Activated naive CD8-positive, alpha-beta T cell (primary cell): Measurements from ENCODE around the gene KBTBD4.
A peak's percentile ranks its signal among the peaks of the same experiment; 100 is the strongest.

Source experiments
- H3K27ac Mint-ChIP-seq: one replicate; pipeline ENCODE4 v1.8.0; 2021; ENCODE audit warnings: mixed read lengths
- H3K27me3 Mint-ChIP-seq: one replicate; pipeline ENCODE4 v1.8.0; 2021; ENCODE audit warnings: mixed read lengths
- H3K36me3 Mint-ChIP-seq: one replicate; pipeline ENCODE4 v1.8.0; 2021; ENCODE audit warnings: mixed read lengths
- H3K4me1 Mint-ChIP-seq: one replicate; pipeline ENCODE4 v1.8.0; 2021; ENCODE audit warnings: low read depth, mixed read lengths
- H3K4me3 Mint-ChIP-seq: one replicate; pipeline ENCODE4 v1.8.0; 2021; ENCODE audit warnings: mild to moderate bottlenecking, mixed read lengths
- H3K9me3 Mint-ChIP-seq: one replicate; pipeline ENCODE4 v1.8.0; 2021; ENCODE audit warnings: low read depth, mixed read lengths

KBTBD4 gene

GRCh38 chr11:47578524-47579494 is at the start of gene KBTBD4, which contains the start of gene NDUFS3:
TSS of gene KBTBD4 (minus strand) at chr11:47578970. CDS start at chr11:47578951, 19 bp downstream.
TSS of gene NDUFS3 (plus strand) at chr11:47579074. CDS start at chr11:47579092, 18 bp downstream.
- peaks cover 7% of the 10 kb centered on the region for H3K36me3 Mint-ChIP-seq
- H3K27ac Mint-ChIP-seq: peak within 1 kb of the TSS; percentile 98
- no peaks in the 10 kb centered on the region for H3K9me3 Mint-ChIP-seq
- peak within 1 kb of the TSS; percentile 98 for H3K4me3 Mint-ChIP-seq
- H3K4me1 Mint-ChIP-seq: peaks cover 46% of the 10 kb centered on the region
- no peaks in the 10 kb centered on the region for H3K27me3 Mint-ChIP-seq

GRCh38 chr11:47628026-47628425 is 49.3 kb upstream of the KBTBD4 start:
- no peak overlapping the region for H3K27ac Mint-ChIP-seq
- no peaks in the 10 kb centered on the region for H3K4me1 Mint-ChIP-seq
- no peak overlapping the region for H3K4me3 Mint-ChIP-seq
- no peaks in the 10 kb centered on the region for H3K27me3 Mint-ChIP-seq
- H3K9me3 Mint-ChIP-seq: no peaks in the 10 kb centered on the region
- peaks cover 17% of the 10 kb centered on the region for H3K36me3 Mint-ChIP-seq

GRCh38 chr11:47626234-47626633 is 47.5 kb upstream of the KBTBD4 start:
- Mint-ChIP-seq H3K36me3 (peaks cover 12% of the 10 kb centered on the region), H3K27me3 (no peaks in the 10 kb centered on the region), H3K27ac (no peak overlapping the region), H3K4me3 (no peak overlapping the region), H3K4me1 (no peaks in the 10 kb centered on the region), H3K9me3 (no peaks in the 10 kb centered on the region)

GRCh38 chr11:47620836-47621378 is 42.1 kb upstream of the KBTBD4 start:
- Mint-ChIP-seq H3K27me3 (no peaks in the 10 kb centered on the region), H3K36me3 (peaks cover 7% of the 10 kb centered on the region), H3K27ac (no peak overlapping the region)

GRCh38 chr11:47617417-47617809 is 38.6 kb upstream of the KBTBD4 start:
- Mint-ChIP-seq H3K36me3 (peaks cover 3% of the 10 kb centered on the region), H3K4me3 (no peak overlapping the region), H3K9me3 (no peaks in the 10 kb centered on the region), H3K4me1 (no peaks in the 10 kb centered on the region), H3K27me3 (no peaks in the 10 kb centered on the region), H3K27ac (no peak overlapping the region)

More at GRCh38 chr11:47620836-47621378, 42.1 kb upstream of the KBTBD4 start:
- no peaks in the 10 kb centered on the region for H3K4me1 Mint-ChIP-seq
- no peaks in the 10 kb centered on the region for H3K9me3 Mint-ChIP-seq
- no peak overlapping the region for H3K4me3 Mint-ChIP-seq

- Mint-ChIP-seq H3K27me3 (no peaks in the 10 kb centered on the region), H3K36me3 (peaks cover 3% of the 10 kb centered on the region), H3K4me1 (no peaks in the 10 kb centered on the region), H3K9me3 (no peaks in the 10 kb centered on the region), H3K27ac (no peak overlapping the region), H3K4me3 (no peak overlapping the region)
Measured at GRCh38 chr11:47616726-47617416, 38.1 kb upstream of the KBTBD4 start.

- Mint-ChIP-seq H3K27ac (no peak overlapping the region), H3K4me3 (no peak overlapping the region), H3K27me3 (no peaks in the 10 kb centered on the region), H3K36me3 (peaks cover 3% of the 10 kb centered on the region), H3K4me1 (no peaks in the 10 kb centered on the region), H3K9me3 (no peaks in the 10 kb centered on the region)
Measured at GRCh38 chr11:47615249-47615648, 36.5 kb upstream of the KBTBD4 start.

- no peaks in the 10 kb centered on the region for H3K9me3 Mint-ChIP-seq
- no peak overlapping the region for H3K27ac Mint-ChIP-seq
- H3K4me1 Mint-ChIP-seq: no peaks in the 10 kb centered on the region
- no peaks in the 10 kb centered on the region for H3K27me3 Mint-ChIP-seq
- H3K4me3 Mint-ChIP-seq: no peak overlapping the region
- no peaks in the 10 kb centered on the region for H3K36me3 Mint-ChIP-seq
Measured at GRCh38 chr11:47611348-47611794, 32.6 kb upstream of the KBTBD4 start.

GRCh38 chr11:47609675-47610074 is 30.9 kb upstream of the KBTBD4 start:
- Mint-ChIP-seq H3K9me3 (no peaks in the 10 kb centered on the region), H3K36me3 (peaks cover 2% of the 10 kb centered on the region), H3K27me3 (no peaks in the 10 kb centered on the region), H3K27ac (no peak overlapping the region), H3K4me1 (no peaks in the 10 kb centered on the region), H3K4me3 (no peak overlapping the region)

GRCh38 chr11:47607380-47607779 is 28.6 kb upstream of the KBTBD4 start:
- Mint-ChIP-seq H3K27ac (no peak overlapping the region), H3K4me3 (no peak overlapping the region), H3K4me1 (no peaks in the 10 kb centered on the region), H3K36me3 (peaks cover 2% of the 10 kb centered on the region), H3K9me3 (no peaks in the 10 kb centered on the region), H3K27me3 (no peaks in the 10 kb centered on the region)

GRCh38 chr11:47606731-47607130 is 28.0 kb upstream of the KBTBD4 start:
- H3K4me3 Mint-ChIP-seq: no peak overlapping the region
- H3K4me1 Mint-ChIP-seq: no peaks in the 10 kb centered on the region
- no peaks in the 10 kb centered on the region for H3K27me3 Mint-ChIP-seq
- H3K27ac Mint-ChIP-seq: no peak overlapping the region
- peaks cover 2% of the 10 kb centered on the region for H3K36me3 Mint-ChIP-seq
- H3K9me3 Mint-ChIP-seq: no peaks in the 10 kb centered on the region

- Mint-ChIP-seq H3K9me3 (no peaks in the 10 kb centered on the region), H3K4me1 (no peaks in the 10 kb centered on the region), H3K27me3 (no peaks in the 10 kb centered on the region), H3K27ac (no peak overlapping the region), H3K36me3 (peaks cover 2% of the 10 kb centered on the region), H3K4me3 (no peak overlapping the region)
Measured at GRCh38 chr11:47605921-47606320, 27.2 kb upstream of the KBTBD4 start.

- Mint-ChIP-seq H3K9me3 (no peaks in the 10 kb centered on the region), H3K36me3 (peaks cover 2% of the 10 kb centered on the region), H3K27me3 (no peaks in the 10 kb centered on the region), H3K27ac (no peak overlapping the region), H3K4me1 (no peaks in the 10 kb centered on the region), H3K4me3 (no peak overlapping the region)
Measured at GRCh38 chr11:47603295-47603694, 24.5 kb upstream of the KBTBD4 start.

- no peak overlapping the region for H3K27ac Mint-ChIP-seq
- H3K27me3 Mint-ChIP-seq: peaks cover 5% of the 10 kb centered on the region
- no peaks in the 10 kb centered on the region for H3K4me1 Mint-ChIP-seq
- H3K36me3 Mint-ChIP-seq: no peaks in the 10 kb centered on the region
- H3K4me3 Mint-ChIP-seq: no peak overlapping the region
- H3K9me3 Mint-ChIP-seq: no peaks in the 10 kb centered on the region
Measured at GRCh38 chr11:47599902-47600301, 21.1 kb upstream of the KBTBD4 start.

GRCh38 chr11:47595967-47596366 is 17.2 kb upstream of the KBTBD4 start:
- Mint-ChIP-seq H3K36me3 (no peaks in the 10 kb centered on the region), H3K4me1 (peaks cover 9% of the 10 kb centered on the region), H3K9me3 (no peaks in the 10 kb centered on the region), H3K27me3 (peaks cover 22% of the 10 kb centered on the region), H3K27ac (no peak overlapping the region), H3K4me3 (no peak overlapping the region)
